ENCODE data around the gene CLP1.
"Not testable (repeated sequence)": the region's sequence is repeated elsewhere in the genome, so short reads cannot be mapped to it uniquely, and the experiment has no call there.

Gene CLP1

GRCh38 chr11:57646799-57647303, 10.7 kb upstream of the CLP1 start:
- H3K4me3 Mint-ChIP-seq: peak overlapping the region; percentile 61 to 63
- no peaks in the 10 kb centered on the region for H3K9me3 Mint-ChIP-seq
- no peak for DNase-seq
- ATAC-seq (replicated peaks): peak; percentile 9 to 13
- H3K4me1 Mint-ChIP-seq: peaks cover 46 to 58% of the 10 kb centered on the region in 2 donors
- H3K27me3 Mint-ChIP-seq: peaks cover 66 to 70% of the 10 kb centered on the region in 2 donors
- H3K36me3 Mint-ChIP-seq: no peaks in the 10 kb centered on the region
- H3K27ac Mint-ChIP-seq: peak overlapping the region; percentile 63

- ATAC-seq (replicated peaks): no peak
- peaks cover 66 to 70% of the 10 kb centered on the region in 2 donors for H3K27me3 Mint-ChIP-seq
- H3K36me3 Mint-ChIP-seq: no peaks in the 10 kb centered on the region
- no peaks in the 10 kb centered on the region for H3K9me3 Mint-ChIP-seq
- H3K4me1 Mint-ChIP-seq: peaks cover 46 to 58% of the 10 kb centered on the region in 2 donors
- H3K4me3 Mint-ChIP-seq: peak overlapping the region; percentile 61 to 63
- no peak for DNase-seq
- H3K27ac Mint-ChIP-seq: peak overlapping the region; percentile 62
Observed at GRCh38 chr11:57647372-57647771, 10.2 kb upstream of the CLP1 start.

GRCh38 chr11:57647960-57648800, 9.4 kb upstream of the CLP1 start:
- no peak for DNase-seq
- H3K27me3 Mint-ChIP-seq: peaks cover 64 to 70% of the 10 kb centered on the region in 2 donors
- peak; percentile 5 to 6 for ATAC-seq (replicated peaks)
- H3K4me1 Mint-ChIP-seq: peaks cover 49 to 63% of the 10 kb centered on the region in 2 donors
- H3K27ac Mint-ChIP-seq: peak overlapping the region; percentile 14
- H3K4me3 Mint-ChIP-seq: peak overlapping the region; percentile 63 to 87
- no peaks in the 10 kb centered on the region for H3K9me3 Mint-ChIP-seq
- no peaks in the 10 kb centered on the region for H3K36me3 Mint-ChIP-seq

GRCh38 chr11:57648801-57649735, 8.5 kb upstream of the CLP1 start:
- Mint-ChIP-seq H3K27ac (peak overlapping the region; percentile 14), H3K27me3 (peaks cover 58 to 62% of the 10 kb centered on the region in 2 donors), H3K36me3 (no peaks in the 10 kb centered on the region), H3K4me3 (peak overlapping the region; percentile 63 to 87), H3K4me1 (peaks cover 50 to 65% of the 10 kb centered on the region in 2 donors), H3K9me3 (no peaks in the 10 kb centered on the region)
- ATAC-seq (replicated peaks) (no peak), DNase-seq (no peak)

- Mint-ChIP-seq H3K27me3 (peaks cover 58 to 62% of the 10 kb centered on the region in 2 donors), H3K27ac (peak within 1 kb of the TSS; percentile 14), H3K4me3 (peak within 1 kb of the TSS; percentile 63 to 87), H3K4me1 (peaks cover 48 to 58% of the 10 kb centered on the region in 2 donors), H3K36me3 (no peaks in the 10 kb centered on the region), H3K9me3 (no peaks in the 10 kb centered on the region)
- peak; percentile 30 to 36 for ATAC-seq (replicated peaks)
- DNase-seq: no peak
Observed at GRCh38 chr11:57649826-57650738, 7.5 kb upstream of the CLP1 start, which contains the start of gene YPEL4. YPEL4 (minus strand) TSS chr11:57649912; CDS start chr11:57647107, 2,805 bp downstream.

- Mint-ChIP-seq H3K36me3 (no peaks in the 10 kb centered on the region), H3K4me3 (no peak overlapping the region), H3K4me1 (peaks cover 46 to 52% of the 10 kb centered on the region in 2 donors), H3K9me3 (no peaks in the 10 kb centered on the region), H3K27me3 (peaks cover 54 to 57% of the 10 kb centered on the region in 2 donors), H3K27ac (no peak overlapping the region)
- ATAC-seq (replicated peaks) (no peak), DNase-seq (no peak)
Observed at GRCh38 chr11:57650739-57651090, 6.8 kb upstream of the CLP1 start.

GRCh38 chr11:57651408-57651807, 6.2 kb upstream of the CLP1 start:
- Mint-ChIP-seq H3K27me3 (peaks cover 47 to 50% of the 10 kb centered on the region in 2 donors), H3K27ac (no peak overlapping the region), H3K4me1 (peaks cover 40 to 46% of the 10 kb centered on the region in 2 donors), H3K4me3 (no peak overlapping the region), H3K36me3 (no peaks in the 10 kb centered on the region), H3K9me3 (no peaks in the 10 kb centered on the region)
- no peak for DNase-seq
- no peak for ATAC-seq (replicated peaks)

- not testable (repeated sequence) for DNase-seq; H3K36me3 Mint-ChIP-seq; H3K9me3 Mint-ChIP-seq; H3K27ac Mint-ChIP-seq; ATAC-seq (replicated peaks)
- Mint-ChIP-seq H3K4me3 (peak overlapping the region; percentile 29 to 53), H3K27me3 (peaks cover 39 to 42% of the 10 kb centered on the region in 2 donors), H3K4me1 (peaks cover 36 to 45% of the 10 kb centered on the region in 2 donors)
Observed at GRCh38 chr11:57652230-57652629, 5.3 kb upstream of the CLP1 start.

- Mint-ChIP-seq H3K36me3 (peaks cover 0 to 2% of the 10 kb centered on the region in 2 donors), H3K4me1 (peaks cover 31 to 40% of the 10 kb centered on the region in 2 donors), H3K27ac (peak overlapping the region; percentile 20), H3K9me3 (no peaks in the 10 kb centered on the region), H3K27me3 (peaks cover 35 to 38% of the 10 kb centered on the region in 2 donors), H3K4me3 (peak overlapping the region; percentile 29 to 53)
- DNase-seq (no peak), ATAC-seq (replicated peaks) (no peak)
Observed at GRCh38 chr11:57652662-57653061, 4.9 kb upstream of the CLP1 start.

- Mint-ChIP-seq H3K4me1 (peaks cover 29 to 37% of the 10 kb centered on the region in 2 donors), H3K27ac (peak overlapping the region; percentile 20), H3K36me3 (peaks cover 0 to 3% of the 10 kb centered on the region in 2 donors)
Observed at GRCh38 chr11:57653163-57653562, 4.4 kb upstream of the CLP1 start.

GRCh38 chr11:57656885-57657193, 723 bp upstream of the CLP1 start:
- Mint-ChIP-seq H3K9me3 (no peaks in the 10 kb centered on the region), H3K36me3 (peaks cover 2 to 23% of the 10 kb centered on the region in 2 donors), H3K4me3 (peak overlapping the region; percentile 89 to 100), H3K4me1 (peaks cover 13 to 26% of the 10 kb centered on the region in 2 donors), H3K27ac (peak overlapping the region; percentile 86), H3K27me3 (no peaks in the 10 kb centered on the region)
- ATAC-seq (replicated peaks) (no peak), DNase-seq (no peak)

More at GRCh38 chr11:57653163-57653562, 4.4 kb upstream of the CLP1 start:
- Mint-ChIP-seq H3K9me3 (no peaks in the 10 kb centered on the region), H3K27me3 (peaks cover 30 to 33% of the 10 kb centered on the region in 2 donors), H3K4me3 (no peak overlapping the region)
- DNase-seq: no peak
- ATAC-seq (replicated peaks): no peak

GRCh38 chr11:57658023-57658361, 430 bp downstream of the CLP1 start:
- Mint-ChIP-seq H3K4me1 (peaks cover 17 to 33% of the 10 kb centered on the region in 2 donors), H3K9me3 (no peaks in the 10 kb centered on the region), H3K27me3 (no peaks in the 10 kb centered on the region), H3K36me3 (peaks cover 8 to 33% of the 10 kb centered on the region in 2 donors), H3K4me3 (peak overlapping the region; percentile 89 to 100), H3K27ac (peak overlapping the region; percentile 98)
- ATAC-seq (replicated peaks): peak in 1 of 2 donors; percentile 28
- DNase-seq: no peak

GRCh38 chr11:57659669-57660068, 2.1 kb downstream of the CLP1 start:
- Mint-ChIP-seq H3K9me3 (no peaks in the 10 kb centered on the region), H3K36me3 (peaks cover 13 to 42% of the 10 kb centered on the region in 2 donors), H3K27me3 (no peaks in the 10 kb centered on the region), H3K4me3 (no peak overlapping the region), H3K27ac (no peak overlapping the region), H3K4me1 (peaks cover 14 to 31% of the 10 kb centered on the region in 2 donors)
- no peak for DNase-seq
- ATAC-seq (replicated peaks): no peak
